GM19238 (cell line): ENCODE results near the gene ARHGAP26.

ENCODE experiments used
- DNase-seq: peaks from one replicate; pipeline ENCODE4 v3.0.0; 2011; ENCODE audit warnings: low spot score; ENCODE audit not compliant: insufficient read length

Gene ARHGAP26

DNA sequence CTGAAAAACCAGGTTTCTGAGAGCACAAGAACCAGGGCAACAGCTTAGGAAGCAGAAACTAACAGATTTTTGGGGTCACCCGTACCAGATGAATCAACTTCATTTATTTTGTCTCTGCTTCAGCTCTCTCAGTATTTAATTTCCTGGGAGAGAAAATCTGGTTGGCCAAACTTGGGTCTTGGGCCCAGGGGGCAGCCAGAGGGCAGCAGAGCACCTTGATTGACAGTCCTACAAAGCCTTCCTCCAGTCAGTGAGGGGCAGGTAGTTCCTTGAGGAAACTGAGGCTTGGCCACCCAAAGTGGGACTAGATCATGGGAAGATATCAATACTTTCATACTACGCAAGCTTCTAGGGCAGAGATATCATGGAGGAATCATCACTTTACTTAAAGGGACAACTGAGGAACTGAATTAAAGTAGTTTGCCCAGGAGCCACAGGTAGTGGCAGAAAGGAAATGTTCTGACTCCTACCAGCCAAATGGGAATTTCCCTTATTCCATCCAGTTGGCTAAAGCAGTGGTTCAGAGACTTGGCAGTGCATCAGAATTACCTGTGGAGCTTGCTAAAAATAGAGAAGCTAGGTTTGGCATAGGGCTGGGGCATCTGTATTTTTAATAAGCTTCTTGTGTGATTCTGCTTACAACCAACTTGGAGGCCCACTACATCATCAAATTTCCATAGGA lies 21.5 kb upstream of the ARHGAP26 start:
- peak; percentile 10 for DNase-seq

DNA sequence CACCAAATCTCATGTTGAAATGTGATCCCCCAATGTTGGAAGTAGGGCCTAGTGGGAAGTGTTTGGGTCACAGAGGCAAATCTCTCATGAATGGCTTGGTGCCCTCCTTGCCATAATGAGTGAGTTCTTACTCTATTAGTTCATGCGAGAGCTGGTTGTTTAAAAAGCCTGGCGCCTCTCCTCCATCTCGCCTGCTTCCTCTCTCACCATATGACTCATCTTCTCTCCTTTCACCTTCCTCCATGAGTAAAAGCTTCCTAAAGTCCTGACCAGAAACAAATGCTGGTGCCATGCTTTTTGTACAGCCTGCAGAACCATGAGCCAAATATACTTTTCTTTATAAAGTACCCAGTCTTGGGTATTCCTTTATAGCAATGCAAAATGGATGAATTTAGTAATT lies 20.9 kb upstream of the ARHGAP26 start:
- DNase-seq, result no peak

DNA sequence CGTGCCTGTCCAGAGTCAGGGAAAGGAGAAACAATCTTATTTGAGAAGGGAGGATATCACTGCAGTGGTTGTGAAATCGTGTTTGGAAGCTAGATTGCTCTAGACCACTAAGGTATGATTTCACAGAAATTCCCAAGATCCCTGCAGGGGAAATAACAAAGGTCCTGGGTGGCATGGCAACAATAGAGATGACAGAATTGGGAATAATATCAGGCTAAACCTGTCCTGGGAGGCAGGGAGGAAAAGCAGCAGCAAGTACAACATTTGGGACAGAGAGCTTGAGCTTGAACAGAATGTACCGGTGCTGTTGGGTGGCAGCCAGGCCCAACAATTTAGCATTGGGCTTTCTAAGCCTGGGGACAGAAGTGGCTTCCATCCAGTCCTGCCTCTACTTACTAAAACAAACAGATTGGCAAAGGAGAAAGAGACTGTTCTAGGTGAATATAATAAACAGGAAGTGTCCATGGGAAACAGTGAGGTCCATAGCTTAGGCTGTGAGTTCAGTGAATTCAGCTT lies 17.0 kb upstream of the ARHGAP26 start:
- no peak for DNase-seq

- no peak for DNase-seq
Observed at GRCh38 chr5:142754031-142754430, 16.1 kb upstream of the ARHGAP26 start.

GRCh38 chr5:142756576-142756975 lies 13.6 kb upstream of the ARHGAP26 start:
- no peak for DNase-seq

GRCh38 chr5:142757564-142757963 lies 12.6 kb upstream of the ARHGAP26 start:
- no peak for DNase-seq

- DNase-seq, result no peak
Observed at GRCh38 chr5:142758062-142758795, 11.9 kb upstream of the ARHGAP26 start.

DNA sequence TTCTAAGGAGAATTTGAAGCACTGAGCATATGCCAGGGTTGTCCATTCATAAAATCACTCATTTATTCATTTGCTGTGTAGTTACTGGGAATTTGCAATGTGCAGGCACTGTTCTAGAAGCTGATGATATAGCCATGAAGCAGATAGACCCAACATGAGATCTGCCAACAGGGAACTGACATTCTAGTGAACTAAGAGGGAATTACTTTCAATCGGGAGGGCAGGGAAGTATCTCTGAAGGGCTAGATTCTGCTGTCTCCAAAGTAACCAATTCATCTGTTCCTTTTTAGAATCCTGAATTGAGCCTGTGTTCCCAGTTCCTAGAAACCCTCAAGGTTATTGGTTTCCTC lies 11.4 kb upstream of the ARHGAP26 start:
- DNase-seq, result no peak

DNA sequence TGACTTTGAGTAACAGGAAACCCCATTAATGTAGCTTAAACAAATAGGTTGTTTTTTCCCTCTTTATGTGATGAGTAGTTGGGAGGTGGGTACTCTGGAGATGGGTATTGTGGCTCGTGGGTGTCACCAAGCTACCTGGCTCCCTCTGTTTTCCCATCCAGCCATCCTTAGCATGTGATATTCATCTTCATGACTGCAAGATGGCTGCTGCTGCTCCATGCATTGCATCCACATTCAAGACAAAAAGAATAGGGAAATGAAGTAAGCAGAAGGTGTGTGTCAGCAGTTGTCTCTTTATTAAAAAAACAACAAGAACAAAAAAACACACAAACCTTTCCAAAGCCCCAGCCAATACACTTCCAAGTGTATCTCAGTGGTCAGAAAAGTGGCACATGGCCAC lies 6.5 kb upstream of the ARHGAP26 start:
- no peak for DNase-seq

- DNase-seq, result no peak
Observed at GRCh38 chr5:142767178-142767577, 3.0 kb upstream of the ARHGAP26 start.

- DNase-seq, result no peak
Observed at GRCh38 chr5:142767911-142768310, 2.3 kb upstream of the ARHGAP26 start.

DNA sequence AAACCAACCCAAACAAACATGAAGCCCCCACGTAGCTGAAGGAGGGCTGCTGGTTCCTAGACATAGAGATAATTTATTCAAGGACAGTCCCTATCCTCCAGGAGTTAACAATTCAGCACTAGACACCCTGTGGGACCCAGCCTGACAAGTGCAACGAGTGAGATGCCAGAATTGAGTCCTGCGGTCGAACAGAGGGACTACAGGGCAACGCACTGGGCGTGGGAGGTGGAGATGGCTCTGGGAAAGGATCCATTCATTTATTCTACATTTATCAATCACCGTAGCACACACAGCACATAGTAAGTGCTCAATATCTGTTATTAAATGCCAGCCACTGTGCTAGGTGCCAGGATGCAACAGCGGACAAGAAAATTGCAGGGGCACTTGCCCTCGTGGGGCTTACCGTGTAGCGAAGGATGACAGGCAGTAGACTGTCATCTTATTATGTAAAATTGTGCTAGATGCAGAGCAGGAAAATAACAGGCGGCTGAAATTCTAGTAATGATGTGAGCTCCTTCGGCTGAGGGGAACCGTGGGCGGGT lies 855 bp upstream of the ARHGAP26 start:
- no peak for DNase-seq

DNA sequence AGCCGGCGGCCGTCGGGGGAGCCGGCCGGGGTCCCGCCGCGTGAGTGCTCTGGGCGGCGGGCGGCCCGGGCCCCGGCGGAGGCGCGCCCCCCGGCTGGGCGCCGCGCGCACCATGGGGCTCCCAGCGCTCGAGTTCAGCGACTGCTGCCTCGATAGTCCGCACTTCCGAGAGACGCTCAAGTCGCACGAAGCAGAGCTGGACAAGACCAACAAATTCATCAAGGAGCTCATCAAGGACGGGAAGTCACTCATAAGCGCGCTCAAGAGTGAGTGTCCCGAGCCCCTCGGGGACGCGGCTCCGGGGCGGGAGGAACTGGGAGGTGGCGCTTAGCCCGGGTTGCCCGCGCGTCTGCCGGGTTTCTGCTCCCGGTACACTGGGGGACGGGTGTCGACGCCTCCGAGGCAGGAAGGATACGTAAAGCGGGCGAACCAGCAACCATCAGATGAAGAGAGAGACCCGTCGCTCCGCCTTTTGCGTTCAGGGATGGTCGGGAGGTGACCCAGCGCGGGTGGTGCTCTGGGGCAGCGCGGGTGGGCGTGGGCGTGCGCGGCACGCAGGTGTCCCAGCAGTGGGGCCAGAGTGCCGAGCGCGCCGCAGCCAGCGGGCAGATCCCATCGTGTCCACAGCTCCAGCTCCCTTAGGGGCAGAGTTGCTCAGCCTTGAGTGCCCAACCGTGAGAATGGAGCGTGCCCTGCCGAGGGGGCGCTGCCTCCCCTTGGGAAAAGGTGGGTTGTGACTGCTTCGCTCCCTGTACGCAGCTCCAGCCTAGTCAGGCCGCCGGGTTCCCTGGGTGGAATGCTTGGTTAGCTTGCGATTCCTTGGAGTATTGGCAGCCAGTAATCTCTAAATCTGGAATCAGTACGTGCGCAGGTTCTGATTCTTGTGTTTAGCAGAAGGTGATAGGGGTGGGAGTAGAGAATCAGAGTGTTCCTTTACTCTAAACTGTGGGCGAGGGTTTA lies 753 bp downstream of the ARHGAP26 start:
- DNase-seq, result peak; percentile 29

- DNase-seq, result no peak
Observed at GRCh38 chr5:142771666-142772065, 1.5 kb downstream of the ARHGAP26 start.

- no peak for DNase-seq
Observed at GRCh38 chr5:142772446-142773293, 2.5 kb downstream of the ARHGAP26 start.

GRCh38 chr5:142777099-142777498 lies 6.9 kb downstream of the ARHGAP26 start:
- DNase-seq, result no peak

GRCh38 chr5:142777850-142778249 lies 7.7 kb downstream of the ARHGAP26 start:
- no peak for DNase-seq

GRCh38 chr5:142779163-142779840 lies 9.1 kb downstream of the ARHGAP26 start:
- no peak for DNase-seq

DNA sequence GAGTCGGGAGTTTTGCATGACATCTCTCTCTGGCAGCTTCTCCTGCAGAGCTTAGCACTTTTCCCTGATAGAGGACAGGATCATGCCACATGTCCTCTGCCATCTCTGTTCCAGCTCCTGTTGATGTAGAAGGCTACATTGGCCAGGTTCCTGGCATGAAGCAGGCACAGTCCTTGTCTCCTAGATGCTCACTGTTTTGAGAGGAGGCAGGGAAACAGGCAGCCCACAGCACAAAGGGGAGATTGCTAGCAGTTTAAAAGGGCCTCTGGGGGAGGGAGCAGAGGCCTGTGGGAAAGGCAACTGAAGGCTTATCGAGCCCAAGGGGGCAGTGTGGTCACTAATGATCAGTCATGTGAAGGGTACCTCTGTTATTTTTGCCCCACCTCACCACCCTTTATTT lies 10.7 kb downstream of the ARHGAP26 start:
- DNase-seq, result no peak

DNA sequence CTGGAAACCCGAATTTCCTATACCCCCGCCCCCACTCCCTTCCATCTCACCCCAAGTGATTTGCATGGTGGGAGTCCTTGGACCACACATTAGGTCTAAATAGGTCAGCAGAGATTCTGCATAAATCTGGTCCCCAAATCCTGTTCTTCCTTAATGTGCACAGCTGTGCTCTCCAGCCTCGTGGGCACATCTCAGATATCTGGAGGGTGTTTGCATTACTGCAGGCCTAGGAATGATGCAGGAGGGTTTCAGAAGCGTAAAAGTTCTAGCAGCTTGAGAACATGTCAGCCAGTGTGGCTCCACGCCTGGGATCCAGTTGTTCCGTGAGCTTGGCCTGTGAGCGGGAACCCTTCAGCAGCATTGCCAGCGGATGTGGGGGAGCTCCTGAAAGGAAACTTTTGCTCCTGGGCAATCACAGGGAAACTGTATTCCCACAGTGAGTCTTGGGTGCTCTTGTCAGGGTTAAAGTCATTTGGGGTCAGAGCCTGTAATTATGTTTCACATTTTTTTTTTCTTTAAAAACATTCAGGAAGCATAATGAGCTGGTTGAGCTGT lies 12.9 kb downstream of the ARHGAP26 start:
- no peak for DNase-seq
